CD4-positive, alpha-beta T cell (primary cell): ENCODE results near the gene TGM4. TPM values are rescaled to one million over a fixed set of nuclear protein-coding genes. Genes with fewer than 3 reads are reported as not detected.

Experiments used
- ATAC-seq: fragments of 200-7000 bp; cut with Tn5 transposase; one replicate; pipeline ENCODE4 v1.10.0; 2022; ENCODE audit warnings: mild to moderate bottlenecking; ENCODE audit not compliant: poor library complexity
- CTCF ChIA-PET: fragments of 350-600 bp; sonication (Branson Sonifier 250); formaldehyde crosslinking; loops from one replicate; lab custom pipeline; 2021; ENCODE audit warnings: antibody characterized with exemption, inconsistent platforms; lab: Charles Lee
- POLR2A ChIA-PET: fragments of 350-600 bp; sonication (Branson Sonifier 250); formaldehyde crosslinking; loops from one replicate; lab custom pipeline; 2021; ENCODE audit warnings: antibody characterized with exemption, inconsistent platforms; lab: Charles Lee
- DNase-seq, 14 experiments: peaks; one replicate each; pipeline ENCODE4 v3.0.0-alpha.2; 2013 to 2020; ENCODE audit warnings: mixed read lengths in 2 of 14
- H3K27ac ChIP-seq, 2 donors: one replicate each; pipeline versions ENCODE4 v1.5.1 to v1.7.0; 2013; ENCODE audit warnings: low read length in 2 of 2, low read depth in 1 of 2, mild to moderate bottlenecking in 1 of 2
- H3K27me3 ChIP-seq, 2 experiments: 1 replicate in 1 of 2; 2 replicates in 1 of 2; pipeline versions ENCODE4 v1.6.1 to v1.7.0; 2013; ENCODE audit warnings: low read length in 2 of 2, control low read depth in 1 of 2, mild to moderate bottlenecking in 1 of 2, moderate library complexity in 1 of 2; ENCODE audit not compliant: insufficient read depth in 2 of 2, control insufficient read depth in 1 of 2
- H3K36me3 ChIP-seq: one replicate; pipeline ENCODE4 v1.6.1; 2013; ENCODE audit warnings: low read length, control low read depth; ENCODE audit not compliant: insufficient read depth
- H3K4me1 ChIP-seq: one replicate; pipeline ENCODE4 v1.6.1; 2013; ENCODE audit warnings: low read length, control low read depth; ENCODE audit not compliant: insufficient read depth
- H3K4me3 ChIP-seq: one replicate; pipeline ENCODE4 v1.5.1; 2013; ENCODE audit warnings: mild to moderate bottlenecking, low read length, moderate library complexity
- H3K9me3 ChIP-seq, 2 experiments: 1 replicate in 1 of 2; 2 replicates in 1 of 2; pipeline versions ENCODE4 v1.6.1 to v1.7.0; 2013; ENCODE audit warnings: low read length in 2 of 2, mild to moderate bottlenecking in 2 of 2, control low read depth in 1 of 2, moderate library complexity in 1 of 2; ENCODE audit not compliant: control insufficient read depth in 1 of 2, insufficient read depth in 1 of 2
- H3K27ac Mint-ChIP-seq: one replicate; pipeline ENCODE4 v1.8.0; 2020; ENCODE audit warnings: mixed read lengths
- H3K27me3 Mint-ChIP-seq: one replicate; pipeline ENCODE4 v1.8.0; 2021; ENCODE audit warnings: mixed read lengths
- H3K36me3 Mint-ChIP-seq: one replicate; pipeline ENCODE4 v1.8.0; 2021; ENCODE audit warnings: low read depth, mixed read lengths
- H3K4me1 Mint-ChIP-seq: one replicate; pipeline ENCODE4 v1.8.0; 2021; ENCODE audit warnings: low read depth, mixed read lengths
- H3K4me3 Mint-ChIP-seq: one replicate; pipeline ENCODE4 v1.8.0; 2020; ENCODE audit warnings: mild to moderate bottlenecking, mixed read lengths
- H3K9me3 Mint-ChIP-seq: one replicate; pipeline ENCODE4 v1.8.0; 2020; ENCODE audit warnings: mixed read lengths
- intact Hi-C, 2 experiments: fragments of 100-400 bp; cut with DNase I in 1 of 2; cut with micrococcal nuclease in 1 of 2; formaldehyde crosslinking; loops; one replicate each; pipeline versions ENCODE4 v1.15.1 to v1.9.0; 2023 to 2025; cut with DNase I, micrococcal nuclease
- total RNA-seq, 174 experiments: library from RNA in 2 of 174; stranded (reverse) in 2 of 174; gene quantifications; one replicate each; pipeline ENCODE4 v1.2.3 and lab custom pipeline; 2021 to 2026
- TF ChIP-seq, protein P1 (sequence below): fragments of 200-600 bp; IDR thresholded peaks from one replicate; pipeline ENCODE4 v1.8.0; 2022; ENCODE audit warnings: antibody characterized with exemption, mild to moderate bottlenecking

Gene TGM4
- total RNA-seq, 2 experiments from 2014 or later: not detected

DNA sequence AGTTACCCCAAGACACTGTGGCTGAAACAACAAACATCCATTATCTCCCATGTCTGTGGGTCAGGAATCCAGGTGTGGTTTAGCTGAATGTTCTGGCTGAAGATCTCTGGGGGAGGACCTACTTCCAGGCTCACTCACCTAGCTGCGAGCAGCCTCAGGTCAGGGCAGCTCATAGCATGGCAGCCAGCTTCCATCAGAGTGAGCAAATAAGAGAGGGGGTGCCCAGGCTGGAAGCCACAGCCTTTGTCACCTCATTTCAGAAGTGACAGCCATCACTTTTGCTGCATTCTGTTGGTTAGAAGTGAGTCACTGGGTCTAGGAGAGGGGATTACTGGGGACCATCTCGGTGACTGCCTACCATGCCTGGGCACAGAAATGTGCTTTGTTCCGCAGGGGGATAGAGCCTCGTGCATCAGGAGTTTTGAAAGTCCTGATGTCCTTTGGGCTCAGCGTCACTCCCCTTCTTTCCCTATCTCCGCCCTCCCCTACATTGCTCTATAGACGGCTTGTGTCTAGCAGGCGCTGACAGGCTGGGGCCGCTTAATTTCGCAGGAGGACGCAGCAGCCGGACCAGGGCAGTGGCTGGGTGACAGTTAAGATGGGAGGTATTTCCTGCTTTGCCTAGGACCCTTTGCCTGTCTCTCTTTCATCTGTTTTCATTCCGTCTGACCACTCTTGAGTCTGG, 25.4 kb downstream of the TGM4 start:
- no peaks in the 10 kb centered on the region for H3K36me3 Mint-ChIP-seq
- H3K9me3 Mint-ChIP-seq: no peaks in the 10 kb centered on the region
- H3K27me3 ChIP-seq: peaks cover 0 to 7% of the 10 kb centered on the region in 2 experiments
- TF ChIP-seq, protein P1, sequence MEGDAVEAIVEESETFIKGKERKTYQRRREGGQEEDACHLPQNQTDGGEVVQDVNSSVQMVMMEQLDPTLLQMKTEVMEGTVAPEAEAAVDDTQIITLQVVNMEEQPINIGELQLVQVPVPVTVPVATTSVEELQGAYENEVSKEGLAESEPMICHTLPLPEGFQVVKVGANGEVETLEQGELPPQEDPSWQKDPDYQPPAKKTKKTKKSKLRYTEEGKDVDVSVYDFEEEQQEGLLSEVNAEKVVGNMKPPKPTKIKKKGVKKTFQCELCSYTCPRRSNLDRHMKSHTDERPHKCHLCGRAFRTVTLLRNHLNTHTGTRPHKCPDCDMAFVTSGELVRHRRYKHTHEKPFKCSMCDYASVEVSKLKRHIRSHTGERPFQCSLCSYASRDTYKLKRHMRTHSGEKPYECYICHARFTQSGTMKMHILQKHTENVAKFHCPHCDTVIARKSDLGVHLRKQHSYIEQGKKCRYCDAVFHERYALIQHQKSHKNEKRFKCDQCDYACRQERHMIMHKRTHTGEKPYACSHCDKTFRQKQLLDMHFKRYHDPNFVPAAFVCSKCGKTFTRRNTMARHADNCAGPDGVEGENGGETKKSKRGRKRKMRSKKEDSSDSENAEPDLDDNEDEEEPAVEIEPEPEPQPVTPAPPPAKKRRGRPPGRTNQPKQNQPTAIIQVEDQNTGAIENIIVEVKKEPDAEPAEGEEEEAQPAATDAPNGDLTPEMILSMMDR: no peak
- peaks cover 18% of the 10 kb centered on the region for H3K27me3 Mint-ChIP-seq
- no peaks in the 10 kb centered on the region for H3K4me1 ChIP-seq
- H3K4me3 Mint-ChIP-seq: no peak overlapping the region
- POLR2A ChIA-PET: no interaction called here
- DNase-seq (no peak), ATAC-seq (no peak)
- no peak overlapping the region for H3K27ac Mint-ChIP-seq
- intact Hi-C loops: no loop called here
- no peak overlapping the region for H3K4me3 ChIP-seq
- H3K4me1 Mint-ChIP-seq: no peaks in the 10 kb centered on the region
- no peaks in the 10 kb centered on the region for H3K9me3 ChIP-seq
- CTCF ChIA-PET: no interaction called here
- no peak overlapping the region for H3K27ac ChIP-seq
- H3K36me3 ChIP-seq: no peaks in the 10 kb centered on the region

DNA sequence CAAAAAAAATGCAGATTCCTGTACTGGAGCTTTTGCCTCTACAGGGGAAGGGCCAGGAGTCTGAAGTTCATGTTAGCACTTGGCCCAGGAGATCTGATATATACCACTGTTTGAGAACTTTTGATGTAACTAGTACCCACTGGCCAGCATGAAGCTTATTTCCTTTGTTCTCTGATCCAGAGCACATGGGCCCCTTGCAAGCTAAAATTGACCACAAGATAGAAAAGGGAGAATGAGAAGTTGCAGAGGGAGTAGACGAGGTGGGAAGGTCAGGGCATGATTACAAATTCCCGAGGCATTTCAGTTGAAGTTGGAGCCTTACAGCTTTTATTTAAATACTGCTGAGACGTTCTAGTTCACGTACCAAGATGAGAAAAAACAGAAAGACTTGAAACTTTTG, 28.2 kb downstream of the TGM4 start:
- H3K27me3 ChIP-seq: peaks cover 0 to 7% of the 10 kb centered on the region in 2 experiments
- CTCF ChIA-PET: no interaction called here
- ATAC-seq: no peak
- H3K9me3 Mint-ChIP-seq: no peaks in the 10 kb centered on the region
- no peak overlapping the region for H3K27ac ChIP-seq
- H3K4me3 Mint-ChIP-seq: no peak overlapping the region
- peaks cover 22% of the 10 kb centered on the region for H3K27me3 Mint-ChIP-seq
- TF ChIP-seq, protein P1: no peak
- no peaks in the 10 kb centered on the region for H3K9me3 ChIP-seq
- DNase-seq: no peak
- H3K27ac Mint-ChIP-seq: no peak overlapping the region
- no peaks in the 10 kb centered on the region for H3K36me3 ChIP-seq
- POLR2A ChIA-PET: no interaction called here
- H3K4me1 ChIP-seq: no peaks in the 10 kb centered on the region
- intact Hi-C loops: no loop called here
- H3K4me1 Mint-ChIP-seq: no peaks in the 10 kb centered on the region
- no peak overlapping the region for H3K4me3 ChIP-seq
- H3K36me3 Mint-ChIP-seq: no peaks in the 10 kb centered on the region

DNA sequence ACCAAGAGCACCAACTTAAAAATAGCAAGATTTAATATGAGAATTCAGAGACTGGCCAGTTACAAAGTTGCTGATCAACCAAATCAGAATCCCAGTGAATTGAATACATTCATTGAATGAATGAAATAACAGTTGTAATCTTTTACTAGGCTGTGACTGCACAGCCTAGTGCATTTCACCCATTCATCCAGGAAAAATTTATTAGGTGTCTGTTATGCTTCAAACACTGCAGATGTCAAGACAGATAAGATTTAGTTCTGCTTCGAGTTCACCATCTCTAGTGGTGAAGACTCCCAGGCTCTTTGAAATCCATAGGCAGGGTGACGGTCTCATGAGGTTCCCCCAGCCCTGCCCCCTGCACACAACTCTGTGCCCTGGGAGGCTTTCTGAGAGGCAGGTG, 28.9 kb downstream of the TGM4 start:
- H3K27me3 Mint-ChIP-seq: peaks cover 27% of the 10 kb centered on the region
- Histone ChIP-seq H3K27me3 (peaks cover 0 to 7% of the 10 kb centered on the region in 2 experiments), H3K36me3 (no peaks in the 10 kb centered on the region), H3K4me1 (no peaks in the 10 kb centered on the region), H3K9me3 (no peaks in the 10 kb centered on the region), H3K27ac (no peak overlapping the region), H3K4me3 (no peak overlapping the region)
- CTCF ChIA-PET: no interaction called here
- intact Hi-C loops: no loop called here
- DNase-seq (no peak), ATAC-seq (no peak)
- H3K9me3 Mint-ChIP-seq: no peaks in the 10 kb centered on the region
- H3K27ac Mint-ChIP-seq: no peak overlapping the region
- POLR2A ChIA-PET: no interaction called here
- no peaks in the 10 kb centered on the region for H3K4me1 Mint-ChIP-seq
- TF ChIP-seq, protein P1: no peak
- H3K36me3 Mint-ChIP-seq: no peaks in the 10 kb centered on the region
- H3K4me3 Mint-ChIP-seq: no peak overlapping the region
